WTC11 (cell line): Measurements from ENCODE around the gene REPIN1. TPM values are rescaled to one million over a fixed set of nuclear protein-coding genes. Genes with fewer than 3 reads are reported as not detected.
A peak's percentile ranks its signal among the peaks of the same experiment; 100 is the strongest.

ENCODE experiments used
- ATF1 ChIP-seq: sonication (generic); formaldehyde crosslinking; IDR thresholded peaks from 2 replicates; pipeline ENCODE4 v1.8.1; 2023; ENCODE audit warnings: mild to moderate bottlenecking, moderate library complexity, missing genetic modification reagents
- CBFB ChIP-seq: sonication (generic); formaldehyde crosslinking; IDR thresholded peaks from 2 replicates; pipeline ENCODE4 v1.8.1; 2022; ENCODE audit warnings: mild to moderate bottlenecking, low read depth, missing genetic modification reagents
- ESRRA ChIP-seq: sonication (generic); formaldehyde crosslinking; IDR thresholded peaks from 2 replicates; pipeline ENCODE4 v1.8.1; 2022; ENCODE audit warnings: mild to moderate bottlenecking, missing genetic modification reagents, borderline replicate concordance
- GRHL2 ChIP-seq: fragments of 250-450 bp; sonication (Bioruptor Pico); IDR thresholded peaks from 2 replicates; pipeline ENCODE4 v1.8.0; 2022; ENCODE audit warnings: mild to moderate bottlenecking, moderate library complexity; ENCODE audit not compliant: insufficient replicate concordance, severe bottlenecking
- HMGA2 ChIP-seq: fragments of 250-450 bp; sonication (Bioruptor Pico); IDR thresholded peaks from 2 replicates; pipeline ENCODE4 v1.4.0; 2021; ENCODE audit warnings: mild to moderate bottlenecking, moderate library complexity
- MYBL2 ChIP-seq: sonication (generic); formaldehyde crosslinking; IDR thresholded peaks from 2 replicates; pipeline ENCODE4 v1.8.1; 2023; ENCODE audit warnings: mild to moderate bottlenecking, moderate library complexity, missing genetic modification reagents
- NFE2L1 ChIP-seq: sonication (generic); formaldehyde crosslinking; IDR thresholded peaks from 2 replicates; pipeline ENCODE4 v1.8.1; 2023; ENCODE audit warnings: missing genetic modification reagents
- NR1H2 ChIP-seq: sonication (generic); formaldehyde crosslinking; IDR thresholded peaks from 2 replicates; pipeline ENCODE4 v1.9.0; 2021; ENCODE audit warnings: mild to moderate bottlenecking, moderate library complexity, missing genetic modification reagents
- PRRX2 ChIP-seq: fragments of 250-450 bp; sonication (Bioruptor Pico); IDR thresholded peaks from 2 replicates; pipeline ENCODE4 v1.8.0; 2021; ENCODE audit warnings: mild to moderate bottlenecking
- RELA ChIP-seq: sonication (generic); formaldehyde crosslinking; IDR thresholded peaks from 2 replicates; pipeline ENCODE4 v1.8.1; 2022; ENCODE audit warnings: missing genetic modification reagents, mild to moderate bottlenecking, borderline replicate concordance
- RORB ChIP-seq: fragments of 250-450 bp; sonication (Bioruptor Pico); IDR thresholded peaks from 2 replicates; pipeline ENCODE4 v1.9.0; 2021; ENCODE audit warnings: mild to moderate bottlenecking
- SMAD4 ChIP-seq: sonication (generic); formaldehyde crosslinking; IDR thresholded peaks from 2 replicates; pipeline ENCODE4 v1.8.0; 2022; ENCODE audit warnings: mild to moderate bottlenecking, missing genetic modification reagents
- SP1 ChIP-seq: sonication (generic); formaldehyde crosslinking; conservative IDR thresholded peaks from 2 replicates; pipeline ENCODE4 v1.8.1; 2022; ENCODE audit warnings: missing genetic modification reagents
- ZNF121 ChIP-seq: sonication (generic); formaldehyde crosslinking; IDR thresholded peaks from 2 replicates; pipeline ENCODE4 v1.8.0; 2023; ENCODE audit warnings: missing genetic modification reagents
- ZNF219 ChIP-seq: sonication (generic); formaldehyde crosslinking; IDR thresholded peaks from 2 replicates; pipeline ENCODE4 v1.8.0; 2023; ENCODE audit warnings: missing genetic modification reagents, mild to moderate bottlenecking, borderline replicate concordance
- ZNF263 ChIP-seq: sonication (generic); formaldehyde crosslinking; IDR thresholded peaks from 2 replicates; pipeline ENCODE4 v1.8.1; 2022; ENCODE audit warnings: low read depth, mild to moderate bottlenecking, moderate library complexity, missing genetic modification reagents
- ZNF281 ChIP-seq: sonication (generic); formaldehyde crosslinking; IDR thresholded peaks from 2 replicates; pipeline ENCODE4 v1.8.0; 2023; ENCODE audit warnings: mild to moderate bottlenecking, missing genetic modification reagents
- ZNF416 ChIP-seq: fragments of 250-450 bp; sonication (Bioruptor Pico); IDR thresholded peaks from 2 replicates; pipeline ENCODE4 v1.9.0; 2021; ENCODE audit warnings: mild to moderate bottlenecking, inconsistent platforms
- ZNF423 ChIP-seq: fragments of 250-450 bp; sonication (Bioruptor Pico); IDR thresholded peaks from 2 replicates; pipeline ENCODE4 v2.1.2; 2022; ENCODE audit warnings: mild to moderate bottlenecking, moderate library complexity
- ZNF671 ChIP-seq: fragments of 250-450 bp; sonication (Bioruptor Pico); IDR thresholded peaks from 2 replicates; pipeline ENCODE4 v1.8.0; 2021; ENCODE audit warnings: mild to moderate bottlenecking
- ZSCAN18 ChIP-seq: fragments of 250-450 bp; sonication (Bioruptor Pico); IDR thresholded peaks from 2 replicates; pipeline ENCODE4 v2.1.2; 2022; ENCODE audit warnings: mild to moderate bottlenecking, moderate library complexity
- total RNA-seq: library from RNA; stranded (reverse); gene quantifications from 3 replicates; pipeline ENCODE4 v1.2.3, GENCODE V29; 2021
- TF ChIP-seq, protein P1 (sequence below): fragments of 250-450 bp; sonication (Bioruptor Pico); IDR thresholded peaks from 2 replicates; pipeline ENCODE4 v1.9.0; 2021; ENCODE audit warnings: mild to moderate bottlenecking, borderline replicate concordance
- TF ChIP-seq, protein P2 (sequence below): sonication (generic); formaldehyde crosslinking; IDR thresholded peaks from 2 replicates; pipeline ENCODE4 v1.8.0; 2022; ENCODE audit warnings: mild to moderate bottlenecking, missing genetic modification reagents
- TF ChIP-seq, protein P3 (sequence below): sonication (generic); formaldehyde crosslinking; IDR thresholded peaks from 2 replicates; pipeline ENCODE4 v1.8.1; 2022; ENCODE audit warnings: low read depth, mild to moderate bottlenecking, moderate library complexity, missing genetic modification reagents, borderline replicate concordance
- TF ChIP-seq, protein P4 (sequence below): sonication (generic); formaldehyde crosslinking; conservative IDR thresholded peaks from 2 replicates; pipeline ENCODE4 v1.8.1; 2022; ENCODE audit warnings: mild to moderate bottlenecking, missing genetic modification reagents
- TF ChIP-seq, protein P5 (sequence below): fragments of 200-600 bp; IDR thresholded peaks from 2 replicates; pipeline ENCODE4 v1.8.0; 2022; ENCODE audit warnings: antibody characterized with exemption

Gene REPIN1
- total RNA-seq, 1 experiment from 2014 or later = 130 TPM

DNA sequence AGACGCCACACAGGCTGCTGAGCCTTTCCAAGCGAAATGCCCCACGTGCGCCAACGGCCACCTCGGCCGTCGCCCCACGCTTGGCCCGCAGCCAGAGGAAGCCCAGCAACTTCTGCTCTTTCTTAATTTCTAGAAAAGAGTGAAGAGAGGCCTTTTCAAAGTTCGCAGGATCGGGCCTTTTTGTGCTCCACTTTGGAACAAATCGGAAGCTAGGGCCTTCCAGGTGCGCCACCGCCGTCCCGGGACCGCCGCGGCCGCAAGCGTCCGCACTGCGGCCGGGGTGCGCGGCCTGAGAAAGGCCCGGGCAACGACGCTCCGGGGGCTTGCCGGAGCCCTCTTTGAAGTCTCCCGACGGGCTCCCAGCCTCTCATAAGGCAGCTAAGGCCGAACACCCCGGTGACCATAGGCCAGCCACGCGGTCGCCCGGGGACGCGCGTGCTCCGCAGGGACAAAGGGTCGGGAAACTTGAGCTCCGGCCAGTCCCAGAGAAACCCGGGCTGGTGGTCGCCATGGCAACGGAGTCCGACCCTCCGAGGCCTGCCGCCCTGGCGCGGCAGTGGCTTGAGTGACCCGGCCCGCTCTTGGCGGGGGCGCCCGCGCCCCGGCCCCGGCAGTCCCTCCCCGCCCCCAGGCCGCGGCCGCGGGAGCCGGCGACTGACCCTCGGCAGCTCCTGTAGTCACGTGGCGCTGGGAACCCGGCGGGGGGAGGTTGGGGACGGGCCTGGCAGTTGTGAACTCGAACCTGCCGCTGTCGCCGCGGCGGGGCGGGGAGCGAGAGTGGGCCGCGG is at the start of gene REPIN1 (continued):
- TF ChIP-seq, protein P1, sequence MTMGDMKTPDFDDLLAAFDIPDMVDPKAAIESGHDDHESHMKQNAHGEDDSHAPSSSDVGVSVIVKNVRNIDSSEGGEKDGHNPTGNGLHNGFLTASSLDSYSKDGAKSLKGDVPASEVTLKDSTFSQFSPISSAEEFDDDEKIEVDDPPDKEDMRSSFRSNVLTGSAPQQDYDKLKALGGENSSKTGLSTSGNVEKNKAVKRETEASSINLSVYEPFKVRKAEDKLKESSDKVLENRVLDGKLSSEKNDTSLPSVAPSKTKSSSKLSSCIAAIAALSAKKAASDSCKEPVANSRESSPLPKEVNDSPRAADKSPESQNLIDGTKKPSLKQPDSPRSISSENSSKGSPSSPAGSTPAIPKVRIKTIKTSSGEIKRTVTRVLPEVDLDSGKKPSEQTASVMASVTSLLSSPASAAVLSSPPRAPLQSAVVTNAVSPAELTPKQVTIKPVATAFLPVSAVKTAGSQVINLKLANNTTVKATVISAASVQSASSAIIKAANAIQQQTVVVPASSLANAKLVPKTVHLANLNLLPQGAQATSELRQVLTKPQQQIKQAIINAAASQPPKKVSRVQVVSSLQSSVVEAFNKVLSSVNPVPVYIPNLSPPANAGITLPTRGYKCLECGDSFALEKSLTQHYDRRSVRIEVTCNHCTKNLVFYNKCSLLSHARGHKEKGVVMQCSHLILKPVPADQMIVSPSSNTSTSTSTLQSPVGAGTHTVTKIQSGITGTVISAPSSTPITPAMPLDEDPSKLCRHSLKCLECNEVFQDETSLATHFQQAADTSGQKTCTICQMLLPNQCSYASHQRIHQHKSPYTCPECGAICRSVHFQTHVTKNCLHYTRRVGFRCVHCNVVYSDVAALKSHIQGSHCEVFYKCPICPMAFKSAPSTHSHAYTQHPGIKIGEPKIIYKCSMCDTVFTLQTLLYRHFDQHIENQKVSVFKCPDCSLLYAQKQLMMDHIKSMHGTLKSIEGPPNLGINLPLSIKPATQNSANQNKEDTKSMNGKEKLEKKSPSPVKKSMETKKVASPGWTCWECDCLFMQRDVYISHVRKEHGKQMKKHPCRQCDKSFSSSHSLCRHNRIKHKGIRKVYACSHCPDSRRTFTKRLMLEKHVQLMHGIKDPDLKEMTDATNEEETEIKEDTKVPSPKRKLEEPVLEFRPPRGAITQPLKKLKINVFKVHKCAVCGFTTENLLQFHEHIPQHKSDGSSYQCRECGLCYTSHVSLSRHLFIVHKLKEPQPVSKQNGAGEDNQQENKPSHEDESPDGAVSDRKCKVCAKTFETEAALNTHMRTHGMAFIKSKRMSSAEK (CRISPR knock-in tag) = no peak
- TF ChIP-seq HMGA2 = no peak
- no peak for TF ChIP-seq ZNF423 (CRISPR knock-in tag)
- no peak for TF ChIP-seq RELA (CRISPR knock-in tag)
- TF ChIP-seq, protein P2, sequence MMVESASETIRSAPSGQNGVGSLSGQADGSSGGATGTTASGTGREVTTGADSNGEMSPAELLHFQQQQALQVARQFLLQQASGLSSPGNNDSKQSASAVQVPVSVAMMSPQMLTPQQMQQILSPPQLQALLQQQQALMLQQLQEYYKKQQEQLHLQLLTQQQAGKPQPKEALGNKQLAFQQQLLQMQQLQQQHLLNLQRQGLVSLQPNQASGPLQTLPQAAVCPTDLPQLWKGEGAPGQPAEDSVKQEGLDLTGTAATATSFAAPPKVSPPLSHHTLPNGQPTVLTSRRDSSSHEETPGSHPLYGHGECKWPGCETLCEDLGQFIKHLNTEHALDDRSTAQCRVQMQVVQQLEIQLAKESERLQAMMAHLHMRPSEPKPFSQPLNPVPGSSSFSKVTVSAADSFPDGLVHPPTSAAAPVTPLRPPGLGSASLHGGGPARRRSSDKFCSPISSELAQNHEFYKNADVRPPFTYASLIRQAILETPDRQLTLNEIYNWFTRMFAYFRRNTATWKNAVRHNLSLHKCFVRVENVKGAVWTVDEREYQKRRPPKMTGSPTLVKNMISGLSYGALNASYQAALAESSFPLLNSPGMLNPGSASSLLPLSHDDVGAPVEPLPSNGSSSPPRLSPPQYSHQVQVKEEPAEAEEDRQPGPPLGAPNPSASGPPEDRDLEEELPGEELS (CRISPR knock-in tag) = no peak
- no peak for TF ChIP-seq NFE2L1 (CRISPR knock-in tag)
- no peak for TF ChIP-seq NR1H2 (CRISPR knock-in tag)
- 0 out of 2 replicates have a peak, but pooled peaks have one; percentile 11 for TF ChIP-seq SP1 (CRISPR knock-in tag)
- TF ChIP-seq ZNF281 (CRISPR knock-in tag) = no peak
- TF ChIP-seq, protein P3, sequence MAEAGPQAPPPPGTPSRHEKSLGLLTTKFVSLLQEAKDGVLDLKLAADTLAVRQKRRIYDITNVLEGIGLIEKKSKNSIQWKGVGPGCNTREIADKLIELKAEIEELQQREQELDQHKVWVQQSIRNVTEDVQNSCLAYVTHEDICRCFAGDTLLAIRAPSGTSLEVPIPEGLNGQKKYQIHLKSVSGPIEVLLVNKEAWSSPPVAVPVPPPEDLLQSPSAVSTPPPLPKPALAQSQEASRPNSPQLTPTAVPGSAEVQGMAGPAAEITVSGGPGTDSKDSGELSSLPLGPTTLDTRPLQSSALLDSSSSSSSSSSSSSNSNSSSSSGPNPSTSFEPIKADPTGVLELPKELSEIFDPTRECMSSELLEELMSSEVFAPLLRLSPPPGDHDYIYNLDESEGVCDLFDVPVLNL = no peak
- TF ChIP-seq MYBL2 = no peak
- no peak for TF ChIP-seq ZNF263 (CRISPR knock-in tag)
- no peak for TF ChIP-seq ZNF121 (CRISPR knock-in tag)
- TF ChIP-seq, protein P4, sequence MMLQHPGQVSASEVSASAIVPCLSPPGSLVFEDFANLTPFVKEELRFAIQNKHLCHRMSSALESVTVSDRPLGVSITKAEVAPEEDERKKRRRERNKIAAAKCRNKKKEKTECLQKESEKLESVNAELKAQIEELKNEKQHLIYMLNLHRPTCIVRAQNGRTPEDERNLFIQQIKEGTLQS = no peak
- TF ChIP-seq ZNF671 (CRISPR knock-in tag) = no peak
- TF ChIP-seq, protein P5, sequence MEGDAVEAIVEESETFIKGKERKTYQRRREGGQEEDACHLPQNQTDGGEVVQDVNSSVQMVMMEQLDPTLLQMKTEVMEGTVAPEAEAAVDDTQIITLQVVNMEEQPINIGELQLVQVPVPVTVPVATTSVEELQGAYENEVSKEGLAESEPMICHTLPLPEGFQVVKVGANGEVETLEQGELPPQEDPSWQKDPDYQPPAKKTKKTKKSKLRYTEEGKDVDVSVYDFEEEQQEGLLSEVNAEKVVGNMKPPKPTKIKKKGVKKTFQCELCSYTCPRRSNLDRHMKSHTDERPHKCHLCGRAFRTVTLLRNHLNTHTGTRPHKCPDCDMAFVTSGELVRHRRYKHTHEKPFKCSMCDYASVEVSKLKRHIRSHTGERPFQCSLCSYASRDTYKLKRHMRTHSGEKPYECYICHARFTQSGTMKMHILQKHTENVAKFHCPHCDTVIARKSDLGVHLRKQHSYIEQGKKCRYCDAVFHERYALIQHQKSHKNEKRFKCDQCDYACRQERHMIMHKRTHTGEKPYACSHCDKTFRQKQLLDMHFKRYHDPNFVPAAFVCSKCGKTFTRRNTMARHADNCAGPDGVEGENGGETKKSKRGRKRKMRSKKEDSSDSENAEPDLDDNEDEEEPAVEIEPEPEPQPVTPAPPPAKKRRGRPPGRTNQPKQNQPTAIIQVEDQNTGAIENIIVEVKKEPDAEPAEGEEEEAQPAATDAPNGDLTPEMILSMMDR = no peak
- no peak for TF ChIP-seq RORB (CRISPR knock-in tag)
- no peak for TF ChIP-seq ZNF416 (CRISPR knock-in tag)
- no peak for TF ChIP-seq SMAD4 (CRISPR knock-in tag)
- TF ChIP-seq ATF1 (CRISPR knock-in tag) = no peak
- TF ChIP-seq GRHL2 = no peak
- no peak for TF ChIP-seq ZNF219
- no peak for TF ChIP-seq ZSCAN18 (CRISPR knock-in tag)
- TF ChIP-seq ESRRA (CRISPR knock-in tag) = no peak
- no peak for TF ChIP-seq PRRX2 (CRISPR knock-in tag)
- TF ChIP-seq CBFB (CRISPR knock-in tag) = no peak
